Activated naive CD8-positive, alpha-beta T cell treated with anti-CD3 and anti-CD28 coated beads, Interleukin-2, amount 10 ng/mL, durations not matched to agents 7 days and 5 days (primary cell): ENCODE measurements around the gene MTMR3. TPM values are rescaled to one million over a fixed set of nuclear protein-coding genes. Genes with fewer than 3 reads are reported as not detected.

Source experiments
- ATAC-seq: fragments of 150-1000 bp; cut with Tn5 transposase; one replicate; pipeline ENCODE4 v1.10.0; 2021; ENCODE audit warnings: low read depth, moderate library complexity
- POLR2A ChIA-PET: fragments of 350-600 bp; sonication (Branson Sonifier 250); formaldehyde crosslinking; loops from one replicate; lab custom pipeline; 2021; ENCODE audit warnings: antibody characterized with exemption; lab: Charles Lee
- DNase-seq: peaks from one replicate; pipeline ENCODE4 v3.0.0; 2021
- H3K27ac Mint-ChIP-seq: one replicate; pipeline ENCODE4 v1.8.0; 2022; ENCODE audit warnings: mild to moderate bottlenecking, mixed read lengths
- H3K27me3 Mint-ChIP-seq: one replicate; pipeline ENCODE4 v1.8.0; 2022; ENCODE audit warnings: mild to moderate bottlenecking, moderate library complexity, mixed read lengths
- H3K36me3 Mint-ChIP-seq: one replicate; pipeline ENCODE4 v1.8.0; 2021; ENCODE audit warnings: mild to moderate bottlenecking, mixed read lengths
- H3K4me1 Mint-ChIP-seq: one replicate; pipeline ENCODE4 v1.8.0; 2021; ENCODE audit warnings: mixed read lengths
- H3K4me3 Mint-ChIP-seq: one replicate; pipeline ENCODE4 v1.8.0; 2022; ENCODE audit warnings: mild to moderate bottlenecking, moderate library complexity, mixed read lengths
- H3K9me3 Mint-ChIP-seq: one replicate; pipeline ENCODE4 v1.8.0; 2021; ENCODE audit warnings: mixed read lengths
- total RNA-seq, 2 experiments: library from RNA; stranded (reverse); gene quantifications; one replicate each; pipeline ENCODE4 v1.2.3, GENCODE V29; 2021

Gene MTMR3
- total RNA-seq, 2 experiments from 2014 or later = 33.9 to 40.8 TPM

DNA sequence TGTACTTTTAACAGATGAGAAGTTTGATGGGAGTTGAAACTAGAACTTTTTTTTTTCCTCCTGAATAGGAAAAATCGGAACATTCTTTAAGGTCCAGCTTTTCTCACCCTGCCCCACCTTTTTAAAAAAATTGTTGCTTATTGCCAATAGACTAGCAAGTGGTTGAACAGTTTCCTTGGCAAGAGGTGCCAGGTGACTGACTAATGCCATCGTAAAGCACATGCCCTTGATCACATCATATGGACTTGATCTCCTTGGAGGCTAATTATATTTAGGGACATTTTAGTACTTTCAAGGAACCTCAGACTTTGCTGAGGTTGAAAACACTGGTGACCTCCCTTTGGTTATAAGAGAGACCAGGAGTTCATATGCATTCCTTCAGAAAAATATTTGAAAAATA lies 57.6 kb downstream of the MTMR3 start:
- H3K4me3 Mint-ChIP-seq = no peak overlapping the region
- no peak overlapping the region for H3K27ac Mint-ChIP-seq
- peaks cover 7% of the 10 kb centered on the region for H3K9me3 Mint-ChIP-seq
- H3K4me1 Mint-ChIP-seq = peaks cover 6% of the 10 kb centered on the region
- DNase-seq (no peak), ATAC-seq (no peak)
- H3K36me3 Mint-ChIP-seq = peaks cover 9% of the 10 kb centered on the region
- no peaks in the 10 kb centered on the region for H3K27me3 Mint-ChIP-seq
- POLR2A ChIA-PET = no interaction called here

DNA sequence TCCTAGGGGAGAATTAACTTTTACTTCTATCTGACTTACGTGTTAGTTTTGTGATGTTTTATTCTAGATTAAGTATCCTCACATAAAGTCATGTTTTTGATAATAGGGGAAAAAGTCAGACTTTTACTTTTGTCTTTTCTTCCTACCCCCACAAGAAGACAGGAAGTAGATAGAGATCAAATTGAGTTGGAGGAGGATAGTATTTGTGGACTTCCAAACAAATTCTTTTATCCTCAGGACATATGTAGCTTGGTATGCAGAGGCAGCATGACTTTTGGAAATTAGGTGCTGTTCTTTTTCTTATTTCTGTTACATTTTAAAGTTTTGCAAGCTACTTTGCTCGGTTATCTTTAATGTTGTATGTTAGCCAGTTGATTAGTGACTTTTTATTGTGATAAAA lies 61.4 kb downstream of the MTMR3 start:
- no peak overlapping the region for H3K27ac Mint-ChIP-seq
- H3K27me3 Mint-ChIP-seq = peaks cover 2% of the 10 kb centered on the region
- peaks cover 9% of the 10 kb centered on the region for H3K4me1 Mint-ChIP-seq
- peaks cover 7% of the 10 kb centered on the region for H3K36me3 Mint-ChIP-seq
- no peak for ATAC-seq
- no peak overlapping the region for H3K4me3 Mint-ChIP-seq
- POLR2A ChIA-PET = no interaction called here
- H3K9me3 Mint-ChIP-seq = peaks cover 6% of the 10 kb centered on the region
- no peak for DNase-seq

DNA sequence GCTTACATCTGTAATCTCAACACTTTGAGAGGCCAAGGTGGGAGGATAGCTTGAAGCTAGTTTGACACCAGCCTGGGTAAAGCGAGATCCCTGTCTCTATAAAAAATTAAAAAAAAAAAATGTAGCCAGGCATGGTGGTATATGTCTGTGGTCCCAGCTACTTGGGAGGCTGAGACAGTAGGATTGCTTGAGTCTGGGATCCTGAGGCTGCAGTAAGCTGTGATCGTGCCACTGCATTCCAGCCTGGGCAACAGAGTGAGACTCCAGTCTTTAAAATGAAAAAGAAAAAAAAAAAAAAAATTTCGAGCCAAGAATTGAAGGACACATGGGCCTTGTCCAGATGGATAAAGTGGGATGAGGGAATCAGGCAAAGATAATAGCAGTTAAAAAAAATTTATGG lies 62.5 kb downstream of the MTMR3 start:
- DNase-seq (no peak), ATAC-seq (no peak)
- H3K4me3 Mint-ChIP-seq = no peak overlapping the region
- peaks cover 2% of the 10 kb centered on the region for H3K27me3 Mint-ChIP-seq
- H3K27ac Mint-ChIP-seq = no peak overlapping the region
- H3K9me3 Mint-ChIP-seq = peaks cover 3% of the 10 kb centered on the region
- POLR2A ChIA-PET = no interaction called here
- peaks cover 9% of the 10 kb centered on the region for H3K4me1 Mint-ChIP-seq
- H3K36me3 Mint-ChIP-seq = peaks cover 4% of the 10 kb centered on the region

GRCh38 chr22:29946220-29946619 lies 63.2 kb downstream of the MTMR3 start:
- Mint-ChIP-seq H3K36me3 (peaks cover 3% of the 10 kb centered on the region), H3K27ac (no peak overlapping the region), H3K27me3 (peaks cover 2% of the 10 kb centered on the region), H3K4me1 (peaks cover 9% of the 10 kb centered on the region), H3K4me3 (no peak overlapping the region), H3K9me3 (peaks cover 3% of the 10 kb centered on the region)
- ATAC-seq (no peak), DNase-seq (no peak)
- POLR2A ChIA-PET = no interaction called here

- H3K27ac Mint-ChIP-seq = no peak overlapping the region
- peaks cover 1% of the 10 kb centered on the region for H3K36me3 Mint-ChIP-seq
- DNase-seq (no peak), ATAC-seq (no peak)
- H3K27me3 Mint-ChIP-seq = peaks cover 2% of the 10 kb centered on the region
- H3K9me3 Mint-ChIP-seq = no peaks in the 10 kb centered on the region
- peaks cover 13% of the 10 kb centered on the region for H3K4me1 Mint-ChIP-seq
- POLR2A ChIA-PET = no interaction called here
- H3K4me3 Mint-ChIP-seq = no peak overlapping the region
These were observed 64.7 kb downstream of the MTMR3 start for GRCh38 chr22:29947410-29948384.

DNA sequence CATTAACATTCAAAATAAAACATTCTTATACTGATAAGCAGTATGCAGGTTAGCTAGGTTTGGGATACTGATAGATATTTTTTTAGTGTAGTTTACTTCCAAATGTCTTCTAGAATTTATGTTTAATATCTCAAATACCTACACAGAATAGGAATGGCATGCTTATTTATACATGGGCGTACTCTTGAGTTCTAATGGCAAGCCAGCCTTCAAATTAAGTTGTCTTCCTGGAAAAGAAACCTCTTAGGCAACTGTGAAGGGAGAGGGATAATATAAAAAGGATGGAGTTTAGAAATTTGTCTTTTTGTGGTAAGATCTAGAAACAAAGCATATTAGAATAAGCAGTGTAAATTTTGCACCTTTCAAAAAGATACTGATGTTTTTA lies 65.4 kb downstream of the MTMR3 start:
- Mint-ChIP-seq H3K9me3 (no peaks in the 10 kb centered on the region), H3K4me1 (peaks cover 13% of the 10 kb centered on the region), H3K27ac (no peak overlapping the region), H3K36me3 (no peaks in the 10 kb centered on the region), H3K27me3 (peaks cover 2% of the 10 kb centered on the region), H3K4me3 (no peak overlapping the region)
- POLR2A ChIA-PET = no interaction called here
- ATAC-seq (no peak), DNase-seq (no peak)

DNA sequence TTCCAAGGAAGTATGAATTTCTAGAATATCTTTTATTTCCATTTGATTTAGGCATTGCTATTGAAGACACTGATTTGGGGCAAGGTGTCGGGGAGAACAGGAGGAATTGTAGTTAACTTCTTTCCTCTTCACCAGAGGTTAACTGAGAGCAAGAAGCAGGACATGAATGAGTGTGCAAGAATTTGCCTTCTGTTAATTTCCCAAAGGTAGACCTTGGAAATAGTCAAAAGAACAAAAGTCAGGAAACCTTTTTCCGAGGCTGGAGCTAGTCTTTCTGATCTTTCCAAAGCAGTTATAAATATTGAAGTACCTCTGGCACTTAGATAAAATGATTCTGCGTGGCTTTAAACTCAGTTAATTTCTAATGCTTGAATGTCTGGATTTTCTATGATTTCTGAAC lies 66.9 kb downstream of the MTMR3 start:
- Mint-ChIP-seq H3K27me3 (peaks cover 2% of the 10 kb centered on the region), H3K4me3 (no peak overlapping the region), H3K9me3 (no peaks in the 10 kb centered on the region), H3K36me3 (no peaks in the 10 kb centered on the region), H3K4me1 (peaks cover 8% of the 10 kb centered on the region), H3K27ac (no peak overlapping the region)
- POLR2A ChIA-PET = interaction anchor here (0.6 kb wide), 1 partner anchor 12 kb away, joined by 5 read pairs; no protein-coding TSS in a partner anchor
- DNase-seq (no peak), ATAC-seq (no peak)

DNA sequence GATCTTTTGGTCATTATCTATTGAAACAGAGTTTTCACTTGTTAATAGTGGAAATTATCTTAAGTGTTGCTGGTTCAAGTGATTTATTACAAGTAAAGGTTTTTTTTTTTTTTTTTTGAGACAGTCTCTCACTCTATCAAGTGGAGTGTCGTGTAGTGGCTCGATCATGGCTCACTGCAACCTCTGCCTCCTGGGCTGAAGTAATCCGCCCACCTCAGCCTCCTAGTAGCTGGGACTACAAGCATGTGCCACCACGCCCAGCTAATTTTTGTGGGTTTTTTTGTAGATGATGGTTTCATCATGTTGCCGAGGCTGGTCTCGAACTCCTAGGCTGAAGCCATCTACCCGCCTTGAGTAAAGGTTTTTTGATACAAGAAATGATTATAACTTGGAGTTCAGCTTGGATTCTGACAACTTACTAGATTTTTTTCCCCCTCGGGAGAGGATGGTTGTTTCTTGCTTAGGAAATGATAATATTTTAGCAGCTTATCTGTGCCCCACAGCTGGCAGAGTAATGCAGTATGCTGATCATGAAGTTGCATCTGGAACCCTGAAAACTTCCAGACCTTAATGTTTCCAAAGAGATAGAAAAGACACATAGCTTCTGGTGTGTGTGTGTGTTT lies 68.9 kb downstream of the MTMR3 start:
- no peaks in the 10 kb centered on the region for H3K9me3 Mint-ChIP-seq
- H3K4me3 Mint-ChIP-seq = no peak overlapping the region
- ATAC-seq = no peak
- H3K27me3 Mint-ChIP-seq = peaks cover 2% of the 10 kb centered on the region
- peaks cover 5% of the 10 kb centered on the region for H3K4me1 Mint-ChIP-seq
- no peak overlapping the region for H3K27ac Mint-ChIP-seq
- no peak for DNase-seq
- H3K36me3 Mint-ChIP-seq = peaks cover 1% of the 10 kb centered on the region
- POLR2A ChIA-PET = interaction anchor here (1.1 kb wide), 1 partner anchor 69 kb away, joined by 3 read pairs; the partner anchor contains the start of gene MTMR3

GRCh38 chr22:29954203-29954855 lies 71.4 kb downstream of the MTMR3 start:
- H3K36me3 Mint-ChIP-seq = peaks cover 6% of the 10 kb centered on the region
- no peaks in the 10 kb centered on the region for H3K27me3 Mint-ChIP-seq
- H3K27ac Mint-ChIP-seq = no peak overlapping the region
- DNase-seq (no peak), ATAC-seq (no peak)
- H3K9me3 Mint-ChIP-seq = no peaks in the 10 kb centered on the region
- peaks cover 3% of the 10 kb centered on the region for H3K4me1 Mint-ChIP-seq
- H3K4me3 Mint-ChIP-seq = no peak overlapping the region
- POLR2A ChIA-PET = no interaction called here

DNA sequence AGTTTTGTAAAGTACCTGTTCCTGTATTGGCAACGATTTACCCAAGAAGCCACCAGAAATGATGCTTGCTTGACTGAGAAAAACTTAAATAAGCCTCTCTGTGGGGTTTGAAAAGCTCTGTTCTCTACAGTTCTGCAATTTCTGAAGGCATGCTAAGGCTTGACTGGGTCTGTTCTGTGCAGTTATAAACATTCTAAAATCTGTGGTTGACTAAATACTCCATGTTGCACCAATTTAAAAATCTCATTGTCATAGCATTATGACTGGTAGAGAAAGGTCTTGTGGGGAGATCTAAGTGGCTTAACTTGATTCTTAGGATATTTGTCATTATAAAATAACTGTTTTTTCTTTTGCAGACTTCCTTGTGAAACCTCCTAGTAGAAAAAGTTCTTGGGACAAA lies 73.7 kb downstream of the MTMR3 start:
- no peak for DNase-seq
- Mint-ChIP-seq H3K36me3 (peaks cover 6% of the 10 kb centered on the region), H3K9me3 (no peaks in the 10 kb centered on the region), H3K27ac (no peak overlapping the region), H3K4me1 (peaks cover 3% of the 10 kb centered on the region), H3K27me3 (no peaks in the 10 kb centered on the region), H3K4me3 (no peak overlapping the region)
- POLR2A ChIA-PET = no interaction called here
- ATAC-seq = no peak

DNA sequence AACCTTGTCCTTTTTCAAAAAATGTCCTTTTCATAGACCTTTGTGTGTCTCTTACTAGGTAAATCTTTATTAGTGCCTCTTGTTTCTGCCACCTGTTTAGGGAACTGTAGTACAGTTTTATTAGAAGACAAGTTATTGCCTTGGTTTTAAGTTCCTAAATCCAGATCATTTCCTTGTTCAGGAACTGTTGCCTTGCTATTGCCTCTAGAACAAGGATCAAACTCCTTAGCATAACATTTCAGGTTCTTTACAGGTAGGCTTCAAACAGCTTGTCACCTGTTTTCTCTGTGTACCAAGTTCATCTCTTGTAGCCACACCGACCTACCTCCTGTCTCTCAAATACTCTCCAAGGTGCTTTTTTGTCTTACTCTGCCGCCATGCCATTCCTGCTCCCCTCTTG lies 75.2 kb downstream of the MTMR3 start:
- DNase-seq (no peak), ATAC-seq (no peak)
- no peak overlapping the region for H3K27ac Mint-ChIP-seq
- H3K4me1 Mint-ChIP-seq = no peaks in the 10 kb centered on the region
- no peak overlapping the region for H3K4me3 Mint-ChIP-seq
- no peaks in the 10 kb centered on the region for H3K9me3 Mint-ChIP-seq
- POLR2A ChIA-PET = no interaction called here
- H3K27me3 Mint-ChIP-seq = no peaks in the 10 kb centered on the region
- peaks cover 6% of the 10 kb centered on the region for H3K36me3 Mint-ChIP-seq

DNA sequence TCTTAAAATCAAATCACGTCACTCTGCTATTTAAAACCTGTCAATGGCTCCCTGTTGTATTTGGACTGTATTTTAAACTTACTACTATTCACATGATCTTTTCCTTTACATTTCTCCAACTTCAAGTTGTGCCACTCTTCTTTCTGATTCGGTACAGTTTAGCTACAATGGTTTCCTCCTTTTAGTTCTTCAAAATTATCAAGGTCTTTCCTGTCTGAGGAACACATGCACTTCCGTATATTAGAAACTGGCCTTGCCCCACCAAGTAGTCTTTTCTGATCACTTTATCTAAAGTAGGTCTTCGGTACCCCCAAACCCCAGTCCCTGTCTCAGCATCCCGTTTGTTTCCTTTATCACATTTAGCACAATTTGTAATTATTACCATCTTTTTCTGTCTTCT lies 81.8 kb downstream of the MTMR3 start:
- ATAC-seq (no peak), DNase-seq (no peak)
- Mint-ChIP-seq H3K36me3 (peaks cover 2% of the 10 kb centered on the region), H3K27ac (no peak overlapping the region), H3K4me1 (peaks cover 4% of the 10 kb centered on the region), H3K4me3 (no peak overlapping the region), H3K27me3 (no peaks in the 10 kb centered on the region), H3K9me3 (no peaks in the 10 kb centered on the region)
- POLR2A ChIA-PET = no interaction called here

DNA sequence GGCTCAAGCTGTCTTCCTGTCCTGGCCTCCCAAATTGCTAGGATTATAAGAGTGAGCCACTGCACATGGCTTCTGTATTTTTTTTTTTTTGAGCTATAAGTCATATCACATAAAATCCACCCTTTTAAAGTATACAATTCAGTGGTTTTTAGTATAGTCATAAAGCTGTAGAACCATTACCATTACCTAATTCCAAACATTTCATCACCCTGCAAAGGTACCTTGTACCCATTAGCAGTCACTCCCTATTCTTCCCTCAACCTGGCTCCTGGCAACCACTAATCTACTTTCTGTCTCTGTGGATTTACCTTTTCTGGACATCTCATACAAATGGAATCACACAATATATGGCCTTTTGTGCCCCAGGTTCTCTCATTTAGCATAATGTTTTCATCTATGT lies 84.5 kb downstream of the MTMR3 start:
- no peak overlapping the region for H3K27ac Mint-ChIP-seq
- H3K4me1 Mint-ChIP-seq = peaks cover 4% of the 10 kb centered on the region
- H3K27me3 Mint-ChIP-seq = no peaks in the 10 kb centered on the region
- peaks cover 3% of the 10 kb centered on the region for H3K36me3 Mint-ChIP-seq
- ATAC-seq (no peak), DNase-seq (no peak)
- no peaks in the 10 kb centered on the region for H3K9me3 Mint-ChIP-seq
- H3K4me3 Mint-ChIP-seq = no peak overlapping the region
- POLR2A ChIA-PET = no interaction called here
